ENCODE results near the gene KCNJ1.

The KCNJ1 gene

DNA sequence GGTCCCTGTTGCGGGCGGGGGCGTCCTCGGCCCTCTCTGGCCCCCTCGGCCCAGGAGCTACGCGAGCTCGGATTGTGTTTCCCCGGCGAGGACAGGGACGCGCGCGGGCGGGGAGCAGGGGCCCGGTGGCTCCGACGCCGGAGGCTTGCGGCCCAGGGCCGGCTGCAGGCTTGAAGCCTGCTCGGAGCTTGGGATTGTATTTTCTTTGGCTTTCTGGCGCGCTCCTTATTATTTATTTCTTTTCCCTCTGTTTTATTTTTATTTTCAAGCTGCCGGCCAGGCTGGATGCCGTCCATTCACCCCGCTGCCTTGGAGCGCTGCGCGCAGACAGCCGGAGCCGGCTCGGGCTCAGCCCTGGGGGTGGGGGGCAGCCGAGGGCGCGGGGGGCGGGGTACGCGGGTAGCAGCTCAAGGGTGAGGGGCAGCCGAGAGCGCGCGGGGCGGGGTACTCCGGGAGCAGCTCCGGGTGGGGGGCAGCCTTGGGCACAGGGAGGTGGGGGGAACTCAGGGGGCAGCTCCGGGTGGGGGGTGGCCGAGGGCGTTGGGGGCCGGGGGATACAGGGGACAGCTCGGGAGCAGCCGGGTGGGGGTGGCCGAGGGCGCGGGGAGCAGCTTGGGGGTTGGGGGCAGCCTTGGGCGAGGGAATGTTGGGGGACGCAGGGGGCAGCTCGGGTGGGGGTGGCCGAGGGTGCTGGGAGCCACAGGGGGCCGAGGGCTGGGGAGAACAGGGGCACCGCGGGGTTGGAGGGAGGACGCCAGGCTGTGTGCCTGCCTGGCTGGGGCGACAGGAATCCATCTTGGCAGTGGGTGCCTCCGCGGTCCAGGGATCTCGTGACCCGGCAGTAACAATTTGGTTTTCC, 42.7 kb downstream of the KCNJ1 start:
- DNase-seq (ENCODE audit: low read depth, low spot score): no peak

DNA sequence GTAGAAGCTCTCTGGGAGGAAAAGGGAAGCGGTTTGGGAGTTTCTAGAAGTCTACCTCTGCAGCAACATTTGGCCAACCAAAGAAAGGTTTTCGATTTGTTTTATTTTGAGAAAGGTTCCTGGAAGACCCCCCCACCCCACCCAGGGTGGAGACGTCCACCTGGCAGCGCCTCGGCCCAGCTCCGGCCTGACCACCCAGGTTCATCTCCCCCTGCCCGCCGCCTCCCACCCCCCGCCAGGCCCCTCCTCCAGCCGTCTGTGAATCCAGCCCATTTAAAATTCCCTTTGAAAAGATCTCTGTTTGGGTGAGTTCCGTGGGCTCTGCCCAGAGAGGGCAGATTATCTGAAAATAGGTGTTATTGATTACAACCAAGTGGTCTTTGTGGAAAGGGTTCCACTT, 43.3 kb downstream of the KCNJ1 start:
- no peak for DNase-seq (ENCODE audit: low read depth, low spot score)

DNA sequence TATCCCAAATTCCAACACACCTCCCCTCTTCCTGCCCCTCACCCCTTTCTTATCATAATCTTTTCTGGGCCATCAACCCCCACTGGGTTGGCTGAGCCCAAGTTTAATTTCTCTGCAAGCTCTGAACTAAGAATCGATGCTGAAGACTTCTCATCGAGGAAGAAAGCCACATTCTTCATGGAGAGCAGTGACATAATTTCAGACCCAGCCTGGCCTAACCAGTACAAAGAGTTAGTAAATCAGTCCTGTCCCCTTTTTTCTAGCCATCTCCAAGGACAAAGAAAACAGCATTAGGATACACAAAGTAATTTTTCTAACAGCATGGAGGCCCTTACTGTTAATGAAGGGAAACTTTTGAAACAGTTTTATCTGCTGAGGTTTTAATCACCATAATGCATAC, 45.0 kb downstream of the KCNJ1 start:
- DNase-seq (ENCODE audit: low read depth, low spot score): no peak

DNA sequence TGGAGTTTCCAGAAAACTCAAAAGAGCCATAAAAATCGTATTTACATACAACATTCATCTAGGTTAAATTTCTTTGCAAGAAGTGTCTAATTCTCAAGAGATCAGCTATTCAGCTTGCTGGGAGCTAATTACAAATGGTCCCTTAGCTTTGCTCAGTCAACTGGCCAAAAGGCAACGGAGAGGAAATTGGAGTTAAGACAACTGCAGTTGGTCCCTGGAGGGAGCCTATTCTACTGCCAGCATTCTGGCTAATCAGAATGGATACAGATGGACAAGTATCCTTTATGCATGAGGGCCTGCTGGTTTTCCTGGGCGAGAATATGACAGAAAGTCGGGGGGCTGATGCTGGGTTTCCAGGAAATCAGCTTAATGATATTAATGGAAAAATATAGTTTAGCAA, 45.5 kb downstream of the KCNJ1 start:
- no peak for DNase-seq (ENCODE audit: low read depth, low spot score)

DNA sequence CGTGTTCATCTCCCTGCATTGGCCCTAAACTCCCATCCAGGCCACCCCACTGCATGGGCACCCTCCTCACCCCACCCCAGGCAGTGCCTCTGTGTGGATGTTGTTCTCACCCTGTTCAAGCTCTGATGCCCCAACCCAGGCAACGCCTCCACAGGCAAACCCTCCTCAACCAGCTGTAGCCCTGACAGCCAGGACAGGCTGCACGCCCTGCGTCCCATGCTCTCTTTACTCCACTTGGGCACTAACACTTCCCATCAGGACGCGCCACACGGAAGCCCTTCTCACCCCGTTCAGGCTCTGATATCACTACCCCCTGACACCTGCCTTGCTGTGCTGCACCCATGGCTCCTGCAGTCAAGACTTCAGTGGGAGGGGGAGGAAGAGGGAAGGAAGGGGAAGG, 47.9 kb downstream of the KCNJ1 start:
- DNase-seq (ENCODE audit: low read depth, low spot score): no peak

DNA sequence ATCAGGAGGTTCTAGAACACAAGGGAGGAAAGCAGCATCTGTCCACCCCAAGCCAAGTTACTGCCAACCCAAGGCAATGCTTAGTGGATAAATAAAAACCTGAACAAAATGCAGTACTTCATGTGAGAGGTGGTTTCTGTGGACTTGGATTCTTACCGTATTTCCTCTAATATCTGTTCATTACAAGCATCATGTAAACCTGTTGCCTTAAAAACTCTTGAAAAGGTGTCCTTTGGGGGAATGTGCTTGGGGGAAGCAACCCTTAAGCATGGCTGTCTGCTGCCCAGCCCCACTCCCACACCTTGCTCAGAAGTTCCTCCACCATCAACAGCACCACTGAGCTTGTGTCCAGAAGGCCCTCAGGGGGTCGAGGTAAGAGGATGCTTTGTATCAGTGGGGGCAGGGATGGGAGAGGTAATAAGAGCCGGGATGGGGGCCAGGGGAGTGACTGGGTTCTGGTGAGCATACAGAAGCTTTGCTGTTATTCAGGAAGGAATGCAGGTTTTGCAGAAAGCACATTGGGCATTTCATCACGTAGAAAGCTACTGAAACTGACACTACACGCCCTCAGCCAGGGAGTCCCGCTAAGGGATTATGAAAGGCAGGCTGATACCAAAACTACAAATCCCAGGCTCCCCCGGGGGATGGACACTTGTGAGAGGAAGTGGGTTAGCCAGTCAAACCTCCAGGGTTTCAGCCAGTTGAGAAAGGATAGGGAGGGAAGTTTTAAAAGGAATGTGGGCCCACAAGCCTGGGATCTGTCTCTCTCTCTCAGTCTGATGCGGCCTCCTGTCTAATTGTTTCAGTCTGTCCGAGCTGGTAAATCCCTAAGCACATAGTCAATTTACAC, 52.0 kb downstream of the KCNJ1 start:
- peak; percentile 65 for DNase-seq (ENCODE audit: low read depth, low spot score)

DNA sequence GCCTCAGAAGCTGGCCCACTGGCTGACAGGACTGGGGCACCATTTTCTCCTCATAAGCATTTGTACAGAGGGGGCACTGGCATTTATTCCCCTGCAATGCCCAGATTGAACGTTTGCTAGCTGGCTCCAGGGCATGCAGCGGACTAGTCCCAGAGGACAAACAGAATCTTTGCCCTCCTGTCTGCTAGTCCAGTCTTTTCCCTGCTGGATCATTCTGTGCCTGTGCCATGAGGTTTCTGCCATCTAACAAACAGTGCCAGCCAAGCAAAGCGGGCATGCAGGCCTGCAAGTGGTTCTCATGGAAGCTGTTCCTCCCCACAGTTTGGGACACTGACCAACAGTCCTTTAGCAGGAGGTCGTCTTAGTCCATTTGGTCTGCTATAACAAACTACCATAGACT, 53.4 kb downstream of the KCNJ1 start:
- DNase-seq (ENCODE audit: low read depth, low spot score): no peak

DNA sequence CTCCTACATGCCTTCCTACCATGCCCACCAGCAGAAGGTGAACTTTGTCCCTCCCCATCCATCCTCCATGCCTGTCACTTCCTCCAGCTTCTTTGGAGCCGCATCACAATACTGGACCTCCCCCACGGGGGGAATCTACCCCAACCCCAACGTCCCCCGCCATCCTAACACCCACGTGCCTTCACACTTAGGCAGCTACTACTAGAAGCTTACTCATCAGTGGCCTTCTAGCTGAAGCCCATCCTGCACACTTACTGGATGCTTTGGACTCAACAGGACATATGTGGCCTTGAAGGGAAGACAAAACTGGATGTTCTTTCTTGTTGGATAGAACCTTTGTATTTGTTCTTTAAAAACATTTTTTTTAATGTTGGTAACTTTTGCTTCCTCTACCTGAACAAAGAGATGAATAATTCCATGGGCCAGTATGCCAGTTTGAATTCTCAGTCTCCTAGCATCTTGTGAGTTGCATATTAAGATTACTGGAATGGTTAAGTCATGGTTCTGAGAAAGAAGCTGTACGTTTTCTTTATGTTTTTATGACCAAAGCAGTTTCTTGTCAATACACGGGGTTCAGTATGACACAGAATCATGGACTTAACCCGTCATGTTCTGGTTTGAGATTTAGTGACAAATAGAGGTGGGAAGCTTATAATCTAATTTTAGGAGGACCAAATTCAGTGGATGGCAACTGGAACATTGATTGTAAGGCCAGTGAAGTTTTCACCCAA, 56.1 kb downstream of the KCNJ1 start:
- DNase-seq (ENCODE audit: low read depth, low spot score): no peak

DNA sequence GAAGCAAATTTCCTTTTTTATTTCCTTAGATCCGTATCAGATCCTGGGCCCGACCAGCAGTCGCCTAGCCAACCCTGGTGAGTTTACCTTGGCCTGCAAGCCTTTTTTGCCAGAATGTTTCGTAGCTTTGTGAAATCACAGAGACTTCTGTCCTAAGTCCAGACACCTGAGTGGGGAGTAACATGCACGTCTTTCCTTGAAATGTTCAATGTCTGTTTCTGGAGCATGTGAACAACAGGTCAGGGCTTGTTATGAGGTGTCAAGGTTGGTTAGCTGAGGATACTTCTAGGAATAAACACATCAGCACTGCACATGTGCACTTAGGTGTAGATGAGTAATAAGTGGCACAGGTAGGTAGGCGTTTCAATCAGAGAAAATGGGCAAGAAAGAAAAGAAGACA, 58.0 kb downstream of the KCNJ1 start:
- DNase-seq (ENCODE audit: low read depth, low spot score): no peak

DNA sequence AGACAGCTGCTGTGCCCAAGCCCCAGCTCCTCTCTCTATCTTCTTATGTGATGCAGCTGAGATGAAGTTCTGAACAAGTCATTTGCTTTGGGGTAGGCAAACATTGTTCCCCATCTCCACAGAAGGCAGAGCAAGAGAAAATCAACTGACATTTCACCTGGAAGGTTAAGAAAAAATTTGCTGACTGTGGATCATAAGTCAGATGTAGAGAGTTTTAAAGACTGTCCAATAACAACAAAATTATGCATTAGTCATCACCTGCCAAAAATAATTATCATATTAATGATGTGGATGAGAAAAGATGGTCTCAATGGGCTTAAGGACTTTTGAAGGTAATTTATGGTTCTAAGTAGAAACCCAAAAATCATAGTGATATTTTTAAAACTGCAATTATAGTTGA, 59.2 kb downstream of the KCNJ1 start:
- DNase-seq (ENCODE audit: low read depth, low spot score): no peak

DNA sequence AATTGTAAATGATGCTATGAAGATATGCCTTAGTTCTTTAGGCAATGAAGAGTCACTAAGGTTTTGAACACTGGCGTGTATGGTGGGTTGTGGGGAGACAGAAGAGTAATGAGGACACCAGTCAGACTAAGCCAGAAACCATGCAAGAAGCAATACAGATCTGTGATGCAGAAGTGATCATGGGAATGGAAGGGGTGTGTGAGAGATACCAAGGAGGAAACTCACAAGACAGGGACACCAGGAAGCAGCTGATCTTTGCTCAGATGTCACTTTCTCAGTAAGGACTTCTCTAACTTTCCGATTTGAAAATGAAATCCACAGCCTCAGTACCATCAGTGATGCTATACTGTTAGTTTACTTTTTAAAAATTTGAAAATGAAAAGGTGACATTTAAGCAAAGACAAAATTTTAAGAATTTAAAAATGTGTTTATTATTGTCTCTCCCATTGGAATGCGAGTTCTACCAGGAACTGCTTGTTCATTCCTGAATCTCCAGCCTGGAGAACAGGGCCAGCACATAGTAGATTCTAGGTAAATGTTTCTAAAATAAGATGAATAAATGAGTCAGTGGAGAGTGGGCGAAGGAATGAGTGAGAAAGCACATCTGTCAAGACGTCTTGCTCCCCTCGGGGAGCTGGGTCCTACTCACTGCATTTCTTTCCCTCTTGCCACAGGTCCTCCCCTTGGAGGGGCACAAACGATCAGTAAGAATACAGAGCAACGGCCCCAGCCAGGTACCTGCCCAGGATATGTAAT, 60.4 kb downstream of the KCNJ1 start:
- no peak for DNase-seq (ENCODE audit: low read depth, low spot score)

DNA sequence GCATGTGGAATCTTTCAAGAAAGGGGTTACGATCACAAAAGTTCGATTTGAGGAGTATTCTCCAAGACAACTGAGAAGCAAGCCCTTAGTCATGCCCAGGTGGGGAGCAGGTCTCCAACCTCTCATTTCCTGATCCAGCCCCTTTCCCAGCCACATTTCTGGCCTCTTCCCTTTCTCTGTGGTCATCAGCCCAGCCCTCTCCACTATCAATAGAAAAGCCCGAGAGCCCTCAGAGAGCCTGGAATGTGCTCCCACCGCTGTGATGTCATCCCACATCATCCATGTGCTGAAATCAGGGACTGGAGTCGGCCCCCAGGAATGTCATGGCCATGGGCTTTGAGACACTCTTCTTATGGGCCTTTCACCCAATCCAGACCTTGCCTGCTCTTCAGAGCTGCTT, 62.6 kb downstream of the KCNJ1 start:
- DNase-seq (ENCODE audit: low read depth, low spot score): no peak

DNA sequence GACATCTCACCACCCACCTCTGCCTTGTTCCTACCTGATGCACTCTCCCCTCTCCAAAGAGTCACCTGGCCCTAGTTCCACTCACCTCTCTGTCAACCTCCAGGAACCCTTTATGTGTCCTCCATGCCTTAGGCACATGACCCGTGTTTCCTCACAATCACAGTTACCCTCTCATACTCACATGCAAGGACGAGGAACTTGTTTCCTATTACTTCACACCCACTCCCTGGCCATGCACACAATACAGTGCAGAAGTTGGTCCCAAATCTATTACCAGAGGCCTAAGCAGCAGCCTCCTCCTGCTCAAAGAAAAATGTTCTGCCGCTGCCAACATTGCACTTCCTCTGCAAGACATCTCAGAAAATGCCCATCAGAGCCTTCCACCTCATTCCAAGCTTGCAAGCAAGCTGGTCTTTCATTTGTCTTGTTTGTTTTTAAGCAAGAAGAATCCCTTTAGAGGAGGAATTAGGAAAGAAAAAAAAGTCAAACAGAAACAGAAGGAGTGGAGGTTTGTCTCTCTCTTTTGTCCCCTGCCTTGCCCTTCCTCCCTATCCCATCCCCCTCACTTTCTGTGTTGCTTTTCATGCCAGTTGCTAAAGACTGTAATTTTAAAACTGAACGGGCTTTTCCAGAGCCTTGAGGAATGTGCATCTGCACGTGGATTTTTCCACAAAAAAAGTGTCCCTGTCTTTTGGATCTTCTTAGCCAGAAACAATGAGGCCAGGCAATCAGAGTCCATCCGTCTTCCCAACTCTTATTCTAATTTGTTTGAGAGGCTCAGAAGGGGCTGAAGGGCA, 63.4 kb downstream of the KCNJ1 start:
- no peak for DNase-seq (ENCODE audit: low read depth, low spot score)

DNA sequence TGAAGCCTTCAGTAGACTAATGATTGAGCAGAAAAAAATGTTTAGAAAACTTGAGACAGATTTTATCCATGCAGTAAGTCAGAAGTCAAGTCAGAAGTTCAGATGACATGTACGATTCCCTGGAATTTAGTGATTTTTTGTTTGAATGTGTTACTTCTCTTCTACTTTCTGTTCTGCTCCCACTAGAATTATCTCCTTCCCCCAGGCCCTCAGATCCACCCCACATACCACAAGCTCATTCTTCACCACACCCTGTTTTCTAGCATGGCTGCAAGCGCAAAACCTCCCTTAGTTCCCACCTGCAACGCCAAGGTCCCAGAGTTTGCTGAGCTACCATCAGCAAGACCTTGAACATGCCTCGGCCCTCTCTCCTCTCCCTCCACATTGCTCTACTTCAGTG, 64.1 kb downstream of the KCNJ1 start:
- no peak for DNase-seq (ENCODE audit: low read depth, low spot score)

DNA sequence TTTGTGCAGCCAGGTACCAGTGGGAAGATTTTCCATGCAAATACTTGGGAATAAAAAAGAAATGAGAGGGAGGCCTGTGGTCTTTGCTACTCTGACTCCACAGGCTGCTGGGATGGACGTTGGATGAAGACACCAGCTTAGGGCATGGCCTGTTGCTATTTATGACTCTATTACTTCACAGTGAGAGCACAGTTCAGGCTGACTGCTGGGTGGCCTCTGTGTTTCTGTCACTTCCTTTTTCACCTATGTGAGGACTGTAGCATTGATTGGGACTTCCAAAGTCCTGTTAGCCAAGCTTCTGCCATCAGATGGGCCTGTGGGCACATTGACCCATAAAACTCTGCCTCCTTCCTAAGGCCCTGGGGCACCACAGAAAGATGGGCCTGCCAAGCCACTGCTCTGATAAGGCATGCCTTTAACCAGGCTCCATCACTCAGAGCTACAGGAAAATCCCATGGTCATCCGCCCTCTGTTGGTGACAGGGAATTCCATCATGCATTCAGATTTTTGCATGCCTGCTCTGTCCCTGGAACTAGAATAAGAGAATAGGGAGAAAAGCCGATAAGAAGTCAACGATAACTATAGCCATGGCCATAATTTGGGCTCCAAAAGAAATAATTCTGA, 64.6 kb downstream of the KCNJ1 start:
- DNase-seq (ENCODE audit: low read depth, low spot score): no peak

DNA sequence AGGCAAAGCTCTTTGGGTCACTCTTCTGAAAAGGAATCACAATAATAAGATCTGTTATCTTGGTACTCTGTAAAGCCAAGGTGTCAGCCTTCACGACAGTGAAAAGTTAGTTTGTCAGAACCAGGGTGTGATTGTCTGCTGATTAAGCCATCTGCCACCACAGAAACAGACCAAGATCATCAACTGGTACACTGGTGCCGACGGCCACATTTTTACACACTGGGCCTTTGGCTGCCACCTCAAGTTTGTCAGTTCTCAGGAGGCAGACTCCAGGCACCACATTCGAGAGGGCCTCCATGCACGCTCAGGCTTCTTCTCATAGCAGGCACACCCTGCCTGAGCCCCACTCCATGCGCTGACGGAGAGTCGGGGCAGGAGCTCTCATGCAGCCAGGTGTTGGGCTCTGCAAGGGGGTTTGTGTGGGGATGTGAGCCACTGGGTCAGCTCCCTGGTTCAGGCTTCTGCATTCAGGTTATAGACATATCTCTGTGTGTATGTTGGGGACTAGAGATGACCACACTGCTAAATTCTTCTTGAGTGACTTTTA, 66.2 kb downstream of the KCNJ1 start:
- DNase-seq (ENCODE audit: low read depth, low spot score): no peak

DNA sequence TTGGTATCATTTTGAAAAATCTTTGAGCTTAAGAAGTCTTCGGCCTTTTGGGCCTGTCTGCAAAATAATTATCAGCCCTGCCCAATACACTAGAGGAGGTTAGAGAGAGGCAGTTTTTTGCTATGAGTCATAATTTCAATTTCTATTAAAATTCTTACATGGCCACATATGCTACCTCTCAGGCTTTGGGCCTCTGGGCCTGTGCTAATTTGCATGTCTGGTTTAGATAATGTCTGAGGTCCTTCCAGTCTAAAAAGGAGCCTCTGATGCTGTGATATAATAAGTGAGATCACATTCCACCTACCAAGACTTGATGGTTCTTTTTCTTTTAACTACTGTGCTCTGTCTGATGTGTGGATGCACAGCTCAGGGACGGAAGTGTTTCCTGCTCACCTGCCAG, 70.8 kb downstream of the KCNJ1 start:
- DNase-seq (ENCODE audit: low read depth, low spot score): no peak

DNA sequence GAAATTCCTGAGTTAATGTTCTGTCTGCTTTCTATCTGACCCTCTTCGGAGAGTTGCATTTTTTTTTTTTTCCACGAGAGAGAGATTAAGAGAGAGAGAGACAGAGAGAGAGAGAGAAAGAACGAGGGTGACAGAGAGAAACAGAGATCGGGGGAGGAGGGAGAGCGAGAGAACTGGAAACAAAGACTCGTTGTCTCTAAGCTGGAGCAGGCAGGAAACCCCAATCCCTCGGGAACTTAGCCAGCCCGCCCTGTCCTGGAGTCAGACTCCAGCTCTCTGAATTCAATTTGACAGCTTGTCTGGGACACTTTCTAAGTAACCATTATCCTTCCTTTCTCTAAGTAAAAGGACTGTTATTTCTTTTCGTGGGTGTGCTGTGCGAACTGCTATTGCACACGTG, 76.9 kb downstream of the KCNJ1 start:
- no peak for DNase-seq (ENCODE audit: low read depth, low spot score)

DNA sequence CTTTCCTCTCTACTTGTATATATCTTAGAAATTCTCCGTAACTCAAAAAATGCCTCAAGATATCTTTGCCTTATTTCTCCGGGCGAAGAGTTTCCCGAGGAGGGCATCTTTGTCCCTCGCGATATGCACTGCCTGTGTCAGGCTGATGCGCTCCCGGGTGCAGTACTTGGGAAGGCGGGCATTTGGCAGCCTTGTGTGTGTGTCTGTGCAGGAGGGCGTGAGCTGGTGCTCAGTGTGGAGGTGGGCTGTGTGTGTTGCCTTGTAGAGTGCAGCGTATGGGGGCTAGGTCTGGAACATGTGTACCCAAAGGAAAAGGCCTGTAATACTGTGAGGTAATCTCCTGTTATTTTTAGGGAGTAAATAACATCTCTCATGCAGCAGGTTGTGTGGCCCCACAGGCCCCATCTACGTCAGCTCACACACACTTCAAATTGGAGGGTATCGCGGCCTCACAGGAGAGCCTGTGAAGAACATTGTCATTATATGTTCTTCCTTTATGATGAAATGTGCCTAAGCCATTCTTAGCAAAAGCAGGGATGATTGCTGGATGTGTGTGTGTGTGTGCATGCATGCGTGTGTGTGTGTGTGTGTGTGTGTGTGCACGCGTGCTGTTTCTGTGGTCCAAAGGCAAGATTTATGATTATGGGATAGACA, 77.5 kb downstream of the KCNJ1 start:
- no peak for DNase-seq (ENCODE audit: low read depth, low spot score)
